ENCODE data around the gene IFIH1. TPM values are rescaled to one million over a fixed set of nuclear protein-coding genes. Genes with fewer than 3 reads are reported as not detected.

Gene IFIH1
- total RNA-seq (2011; cell fraction: chromatin; rRNA removed; ENCODE audit: low replicate concordance) = 0.32 TPM in 2 replicates
- total RNA-seq (2011; cell fraction: nucleolus; rRNA removed) = 0.33 TPM in 1 of 2 replicates, not detected in the other
- 0.44 TPM in 1 of 2 replicates, not detected in the other for total RNA-seq (2011; cell fraction: nucleoplasm; rRNA removed)
- total RNA-seq (2014; rRNA removed) (0.50 and 0.61 TPM in 2 replicates), total RNA-seq (2014; rRNA removed; fragmentation: Illumina TruSeq; extraction: Trizol) (0.51 and 0.69 TPM in 2 replicates), total RNA-seq (2015; rRNA removed; fragmentation: Illumina TruSeq; extraction: Trizol) (0.64 and 0.94 TPM in 2 replicates), total RNA-seq (2021) (0.91 and 1.1 TPM in 2 replicates), polyA plus RNA-seq (2011; rRNA removed) (0.07 and 0.15 TPM in 2 replicates), polyA plus RNA-seq (2014; fragmentation: Illumina TruSeq; extraction: Trizol) (0.54 and 1.2 TPM in 2 replicates), polyA plus RNA-seq (2014; fragmentation: Nextera tagmentation; extraction: Ambion mirVana) (under 1 TPM in 1 of 2 experiments, not detected in 1; 0.29 TPM), polyA plus RNA-seq (2014; rRNA removed) (0.12 and 0.28 TPM in 2 replicates), polyA minus RNA-seq (2011; rRNA and poly(A)+ RNA removed) (0.12 and 0.28 TPM in 2 replicates), Bru-seq, nascent RNA (percentile 31 among the genes with signal in this experiment), BruChase-seq, experiment 1, labeled RNA remaining after a 2-hour chase (percentile 36 among the genes with signal in this experiment), BruChase-seq, experiment 2, labeled RNA remaining after a 6-hour chase (percentile 37 among the genes with signal in this experiment)
- 0.16 TPM in 1 of 2 replicates, not detected in the other for polyA plus RNA-seq (2011; cell fraction: cytosol; rRNA removed)
- polyA plus RNA-seq (2011; cell fraction: nucleus; rRNA removed) = 0.15 and 0.26 TPM in 2 replicates
- 0.95 and 2.7 TPM in 2 replicates for polyA plus RNA-seq (2012)
- not detected in 2 replicates for polyA minus RNA-seq (2011; cell fraction: cytosol; rRNA and poly(A)+ RNA removed)
- polyA minus RNA-seq (2011; cell fraction: nucleus; rRNA and poly(A)+ RNA removed) = 0.27 and 0.33 TPM in 2 replicates
- long read RNA-seq, experiment 1, partial matches to known transcripts = 0 of 5 reads
- long read RNA-seq, experiment 1, other reads (novel, unspliced or antisense) = 2 of 5 reads
- long read RNA-seq, experiment 2, partial matches to known transcripts = 0 of 1 reads
- long read RNA-seq, experiment 2, other reads (novel, unspliced or antisense) = 1 of 1 reads
- long read RNA-seq, experiment 3, partial matches to known transcripts = 0 of 1 reads
- long read RNA-seq, experiment 3, other reads (novel, unspliced or antisense) = 0 of 1 reads

DNA sequence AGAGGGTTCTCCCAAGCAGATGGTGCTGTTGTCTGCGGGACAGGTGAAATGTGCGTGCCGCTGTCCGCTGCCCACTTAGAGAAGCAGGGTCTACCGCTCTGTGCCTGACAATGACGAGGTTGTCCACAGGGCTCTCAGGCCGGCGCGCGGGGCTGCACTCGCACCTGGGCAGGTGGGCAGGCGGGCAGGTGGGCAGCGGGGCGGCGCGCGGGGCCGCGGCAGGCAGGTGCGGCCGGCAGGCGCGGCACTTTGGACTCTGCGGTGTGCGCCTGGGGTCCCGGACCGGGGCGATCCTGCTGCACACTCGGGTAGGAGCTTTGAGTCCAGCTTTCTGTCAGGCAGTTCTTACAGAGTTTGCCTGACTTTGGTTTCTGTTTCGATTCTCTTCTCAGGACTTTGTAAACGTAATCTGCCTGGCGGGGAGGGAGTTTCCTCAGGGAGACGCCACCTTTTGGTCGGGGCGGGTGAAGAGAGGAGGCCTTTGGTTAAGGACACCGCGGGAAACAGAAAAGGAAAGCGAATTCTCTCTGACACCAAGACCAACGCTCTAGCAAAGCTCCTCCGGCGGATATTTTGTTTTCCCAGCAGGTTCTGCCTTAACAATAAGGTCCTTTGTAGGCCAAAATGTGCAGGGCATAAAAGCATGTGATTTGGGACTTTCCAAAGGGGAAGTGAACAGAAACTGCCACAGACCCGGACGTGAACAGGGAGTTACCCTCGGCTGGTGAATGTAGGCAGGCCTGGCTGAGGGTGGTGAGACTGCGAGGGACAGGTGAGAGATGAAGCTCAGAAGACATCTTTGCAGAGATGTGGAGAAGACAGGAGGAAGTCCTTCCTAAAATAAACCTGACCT is at the start of gene IFIH1:
TSS of gene IFIH1 (minus strand) at position 357 of the 853 bp plus-strand sequence. CDS start 377 bp downstream, outside the sequence.
- no TSS peak for BruUV-seq (replicated peaks)
- Histone ChIP-seq H3K36me3 (ENCODE audit: control insufficient read depth, insufficient read depth, low read length) (no peaks in the 10 kb centered on the region), H3K27ac (ENCODE audit: extremely low read depth, low read depth, low read length) (peak within 1 kb of the TSS; percentile 34; the same call in 1 of the 3 replicates), H4K20me1 (replicated peaks; ENCODE audit: control insufficient read depth, insufficient read depth, low read length) (no peaks in the 10 kb centered on the region), H3K9me1 (ENCODE audit: control insufficient read depth, insufficient read depth, low read length) (no peaks in the 10 kb centered on the region), H3K4me1 (replicated peaks in 1 of 2; ENCODE audit: control insufficient read depth in 2 of 2, insufficient read depth in 2 of 2, low read length in 2 of 2) (peaks cover 0 to 4% of the 10 kb centered on the region in 2 experiments; a peak in 2 of 5 replicates), H3K9me3 (replicated peaks; ENCODE audit: control insufficient read depth, insufficient read depth, low read depth, low read length) (no peaks in the 10 kb centered on the region), H3K4me2 (ENCODE audit: insufficient read depth, low read length) (peak within 1 kb of the TSS; percentile 77), H3K9ac (ENCODE audit: insufficient read depth in 1 of 2, low read depth in 2 of 2, low read length in 2 of 2) (peak within 1 kb of the TSS; percentile 53 to 81), H3K27me3 (ENCODE audit: control insufficient read depth in 2 of 2, insufficient read depth in 2 of 2, low read length in 2 of 2) (no peaks in the 10 kb centered on the region), H2AFZ (ENCODE audit: low read depth, low read length) (peak within 1 kb of the TSS; percentile 79), H3K4me3 (peak within 1 kb of the TSS; percentile 55), H3K79me2 (ENCODE audit: control insufficient read depth, insufficient read depth, low read length) (no peaks in the 10 kb centered on the region)
- ChIA-PET CTCF (ENCODE audit: low intra/inter-chr PET ratio) (no interaction called here), POLR2A (no interaction called here)
- in situ Hi-C loops (cut with MboI) (loop anchor here (25.0 kb wide), 1 partner anchor 1056 kb away; no protein-coding TSS in a partner anchor), intact Hi-C loops (cut with micrococcal nuclease) (no loop called here)
- FAIRE-seq = peak; percentile 37
- peak; percentile 17 to 71 (median 40) for DNase-seq (ENCODE audit: extremely low read depth in 1 of 4, low spot score in 3 of 4)
- ATAC-seq = peak; percentile 95
- 1% methylated on average over 37 of the region's 45 CpGs for WGBS (ENCODE audit: insufficient coverage, low coverage, missing lambda C conversion rate)
- no peak for TF ChIP-seq DMBX1 (CRISPR knock-in tag; IDR thresholded peaks at IDR 0.05; ENCODE audit: borderline replicate concordance)
- TF ChIP-seq ZNF134 (CRISPR knock-in tag; conservative IDR thresholded peaks at IDR 0.05) = no peak
- peak; percentile 54; the same call in 1 of the 2 replicates for TF ChIP-seq SPI1 (IDR thresholded peaks at IDR 0.05; ENCODE audit: borderline replicate concordance, low read depth, low read length)
- TF ChIP-seq ESRRB (CRISPR knock-in tag; IDR thresholded peaks at IDR 0.05; ENCODE audit: borderline replicate concordance) = no peak
- TF ChIP-seq TBL1XR1 (IDR thresholded peaks at IDR 0.05; ENCODE audit: low read length in 2 of 2) = no peak
- TF ChIP-seq, protein P1, sequence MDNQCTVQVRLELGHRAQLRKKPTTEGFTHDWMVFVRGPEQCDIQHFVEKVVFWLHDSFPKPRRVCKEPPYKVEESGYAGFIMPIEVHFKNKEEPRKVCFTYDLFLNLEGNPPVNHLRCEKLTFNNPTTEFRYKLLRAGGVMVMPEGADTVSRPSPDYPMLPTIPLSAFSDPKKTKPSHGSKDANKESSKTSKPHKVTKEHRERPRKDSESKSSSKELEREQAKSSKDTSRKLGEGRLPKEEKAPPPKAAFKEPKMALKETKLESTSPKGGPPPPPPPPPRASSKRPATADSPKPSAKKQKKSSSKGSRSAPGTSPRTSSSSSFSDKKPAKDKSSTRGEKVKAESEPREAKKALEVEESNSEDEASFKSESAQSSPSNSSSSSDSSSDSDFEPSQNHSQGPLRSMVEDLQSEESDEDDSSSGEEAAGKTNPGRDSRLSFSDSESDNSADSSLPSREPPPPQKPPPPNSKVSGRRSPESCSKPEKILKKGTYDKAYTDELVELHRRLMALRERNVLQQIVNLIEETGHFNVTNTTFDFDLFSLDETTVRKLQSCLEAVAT (IDR thresholded peaks at IDR 0.05) = no peak
- TF ChIP-seq HCFC1 (IDR thresholded peaks at IDR 0.05; ENCODE audit: low read depth, low read length) = 0 out of 2 replicates have a peak, but pooled peaks have one; percentile 42
- TF ChIP-seq, protein P2, sequence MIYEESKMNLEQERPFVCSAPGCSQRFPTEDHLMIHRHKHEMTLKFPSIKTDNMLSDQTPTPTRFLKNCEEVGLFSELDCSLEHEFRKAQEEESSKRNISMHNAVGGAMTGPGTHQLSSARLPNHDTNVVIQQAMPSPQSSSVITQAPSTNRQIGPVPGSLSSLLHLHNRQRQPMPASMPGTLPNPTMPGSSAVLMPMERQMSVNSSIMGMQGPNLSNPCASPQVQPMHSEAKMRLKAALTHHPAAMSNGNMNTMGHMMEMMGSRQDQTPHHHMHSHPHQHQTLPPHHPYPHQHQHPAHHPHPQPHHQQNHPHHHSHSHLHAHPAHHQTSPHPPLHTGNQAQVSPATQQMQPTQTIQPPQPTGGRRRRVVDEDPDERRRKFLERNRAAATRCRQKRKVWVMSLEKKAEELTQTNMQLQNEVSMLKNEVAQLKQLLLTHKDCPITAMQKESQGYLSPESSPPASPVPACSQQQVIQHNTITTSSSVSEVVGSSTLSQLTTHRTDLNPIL (CRISPR knock-in tag; IDR thresholded peaks at IDR 0.05) = no peak
- TF ChIP-seq RBM25 (IDR thresholded peaks at IDR 0.05; ENCODE audit: low read depth, low read length, severe bottlenecking) = no peak
- 0 out of 2 replicates have a peak, but pooled peaks have one; percentile 52 for TF ChIP-seq TAF7 (tag; IDR thresholded peaks at IDR 0.05)
- TF ChIP-seq ZNF766 (CRISPR knock-in tag; conservative IDR thresholded peaks at IDR 0.05) = 0 out of 2 replicates have a peak, but pooled peaks have one; percentile 35
- TF ChIP-seq RBBP5 (IDR thresholded peaks at IDR 0.05; ENCODE audit: borderline replicate concordance, insufficient read depth, low read length, poor library complexity, severe bottlenecking) = peak; percentile 93
- 0 out of 2 replicates have a peak, but pooled peaks have one; percentile 24 for TF ChIP-seq RHOXF2B (CRISPR knock-in tag; conservative IDR thresholded peaks at IDR 0.05)
- no peak for TF ChIP-seq MCM7 (IDR thresholded peaks at IDR 0.05)

Measured in K562 (cell line).